Measurements from ENCODE around the gene HEBP2.

Gene HEBP2

GRCh38 chr6:138378463-138378862, 25.6 kb upstream of the HEBP2 start:
- TF ChIP-seq MYC (IDR thresholded peaks at IDR 0.05; ENCODE audit: low read depth, low read length) (no peak), CTCF (IDR thresholded peaks at IDR 0.05; ENCODE audit: low read depth, low read length) (no peak), MAX (IDR thresholded peaks at IDR 0.05; ENCODE audit: low read depth, low read length) (no peak), POLR2A (IDR thresholded peaks at IDR 0.05; ENCODE audit: extremely low read depth, insufficient read length) (no peak)
- DNase-seq (ENCODE audit: low read depth), result no peak
- H3K4me3 ChIP-seq (ENCODE audit: low read depth, low read length), result no peak overlapping the region

GRCh38 chr6:138382498-138383265, 21.3 kb upstream of the HEBP2 start:
- DNase-seq (ENCODE audit: low read depth), result no peak
- TF ChIP-seq POLR2A (IDR thresholded peaks at IDR 0.05; ENCODE audit: extremely low read depth, insufficient read length) (no peak), CTCF (IDR thresholded peaks at IDR 0.05; ENCODE audit: low read depth, low read length) (no peak), MYC (IDR thresholded peaks at IDR 0.05; ENCODE audit: low read depth, low read length) (no peak), MAX (IDR thresholded peaks at IDR 0.05; ENCODE audit: low read depth, low read length) (no peak)
- no peak overlapping the region for H3K4me3 ChIP-seq (ENCODE audit: low read depth, low read length)

GRCh38 chr6:138383776-138384175, 20.2 kb upstream of the HEBP2 start:
- TF ChIP-seq MAX (IDR thresholded peaks at IDR 0.05; ENCODE audit: low read depth, low read length) (no peak), POLR2A (IDR thresholded peaks at IDR 0.05; ENCODE audit: extremely low read depth, insufficient read length) (no peak), CTCF (IDR thresholded peaks at IDR 0.05; ENCODE audit: low read depth, low read length) (no peak), MYC (IDR thresholded peaks at IDR 0.05; ENCODE audit: low read depth, low read length) (no peak)
- no peak for DNase-seq (ENCODE audit: low read depth)
- H3K4me3 ChIP-seq (ENCODE audit: low read depth, low read length), result no peak overlapping the region

GRCh38 chr6:138386897-138387296, 17.1 kb upstream of the HEBP2 start:
- no peak for DNase-seq (ENCODE audit: low read depth)
- TF ChIP-seq POLR2A (IDR thresholded peaks at IDR 0.05; ENCODE audit: extremely low read depth, insufficient read length) (no peak), MAX (IDR thresholded peaks at IDR 0.05; ENCODE audit: low read depth, low read length) (no peak), CTCF (IDR thresholded peaks at IDR 0.05; ENCODE audit: low read depth, low read length) (no peak), MYC (IDR thresholded peaks at IDR 0.05; ENCODE audit: low read depth, low read length) (no peak)
- no peak overlapping the region for H3K4me3 ChIP-seq (ENCODE audit: low read depth, low read length)

GRCh38 chr6:138387577-138388368, 16.2 kb upstream of the HEBP2 start:
- no peak for TF ChIP-seq POLR2A (IDR thresholded peaks at IDR 0.05; ENCODE audit: extremely low read depth, insufficient read length)
- no peak for TF ChIP-seq MYC (IDR thresholded peaks at IDR 0.05; ENCODE audit: low read depth, low read length)
- no peak for TF ChIP-seq CTCF (IDR thresholded peaks at IDR 0.05; ENCODE audit: low read depth, low read length)
- TF ChIP-seq MAX (IDR thresholded peaks at IDR 0.05; ENCODE audit: low read depth, low read length), result no peak
- no peak overlapping the region for H3K4me3 ChIP-seq (ENCODE audit: low read depth, low read length)
- DNase-seq (ENCODE audit: low read depth), result no peak

Measured in NB4 (cell line).